GM19468 (cell line): Measurements from ENCODE around the gene UGT8.

Source experiments
- ATAC-seq: cut with Tn5 transposase; IDR thresholded peaks from one replicate; pipeline ENCODE4 v1.9.1; 2021; ENCODE audit warnings: mild to moderate bottlenecking, moderate library complexity, moderate number of reproducible peaks; ENCODE audit not compliant: unreplicated experiment; ENCODE audit errors: extremely low read depth

The UGT8 gene

GRCh38 chr4:114677346-114677979, 78.9 kb downstream of the UGT8 start:
- no peak for ATAC-seq

GRCh38 chr4:114684462-114684861, 85.9 kb downstream of the UGT8 start:
- ATAC-seq = no peak

- no peak for ATAC-seq
Observed at GRCh38 chr4:114688059-114688458, 89.5 kb downstream of the UGT8 start.

- no peak for ATAC-seq
Observed at GRCh38 chr4:114690571-114690970, 92.0 kb downstream of the UGT8 start.

GRCh38 chr4:114691865-114692264, 93.3 kb downstream of the UGT8 start:
- peak; percentile 67 for ATAC-seq

- no peak for ATAC-seq
Observed at GRCh38 chr4:114692958-114693357, 94.4 kb downstream of the UGT8 start.

- no peak for ATAC-seq
Observed at GRCh38 chr4:114694770-114695169, 96.2 kb downstream of the UGT8 start.

- no peak for ATAC-seq
Observed at GRCh38 chr4:114698231-114698630, 99.6 kb downstream of the UGT8 start.

GRCh38 chr4:114701491-114701890, 102.9 kb downstream of the UGT8 start:
- ATAC-seq = no peak

- no peak for ATAC-seq
Observed at GRCh38 chr4:114717432-114717831, 118.8 kb downstream of the UGT8 start.

GRCh38 chr4:114725066-114725465, 126.5 kb downstream of the UGT8 start:
- no peak for ATAC-seq

- ATAC-seq = no peak
Observed at GRCh38 chr4:114727461-114727860, 128.9 kb downstream of the UGT8 start.
